Stimulated activated CD4-positive, alpha-beta T cell treated with anti-CD3 and anti-CD28 coated beads, Interleukin-12 subunit alpha, Interleukin-12 subunit beta, amount 100 ng/mL, for 4 hours (primary cell): ENCODE measurements around the gene SLCO2A1.

ENCODE experiments used
- DNase-seq: peaks from one replicate; pipeline ENCODE4 v3.0.0-alpha.2; 2020

Gene SLCO2A1

DNA sequence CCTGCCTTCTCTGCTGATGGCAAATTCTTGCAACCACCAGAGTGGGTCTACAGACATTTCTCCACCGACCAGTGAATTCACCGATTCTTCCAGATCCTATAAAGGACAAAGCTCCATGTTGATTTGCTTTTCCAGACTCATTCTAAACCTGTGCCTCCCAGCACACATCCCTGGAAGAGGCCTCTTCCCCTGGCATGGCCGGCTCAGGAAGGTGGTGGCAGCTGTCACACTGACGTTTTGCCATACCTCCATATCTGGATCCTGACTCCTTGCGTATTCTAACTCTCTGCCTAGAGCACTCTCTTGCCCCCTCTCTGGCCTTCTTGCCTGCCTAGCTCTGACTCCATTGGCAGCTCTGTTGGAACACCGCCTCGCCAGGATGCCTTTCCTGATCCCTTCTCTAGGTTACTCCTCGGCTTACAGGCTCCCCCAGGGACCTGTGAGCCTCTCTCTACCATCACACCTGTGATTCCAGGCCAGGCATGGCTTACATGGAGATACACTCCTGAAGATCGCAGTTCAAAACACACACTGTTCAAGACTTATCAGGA is 31.0 kb downstream of the SLCO2A1 start:
- DNase-seq = no peak

DNA sequence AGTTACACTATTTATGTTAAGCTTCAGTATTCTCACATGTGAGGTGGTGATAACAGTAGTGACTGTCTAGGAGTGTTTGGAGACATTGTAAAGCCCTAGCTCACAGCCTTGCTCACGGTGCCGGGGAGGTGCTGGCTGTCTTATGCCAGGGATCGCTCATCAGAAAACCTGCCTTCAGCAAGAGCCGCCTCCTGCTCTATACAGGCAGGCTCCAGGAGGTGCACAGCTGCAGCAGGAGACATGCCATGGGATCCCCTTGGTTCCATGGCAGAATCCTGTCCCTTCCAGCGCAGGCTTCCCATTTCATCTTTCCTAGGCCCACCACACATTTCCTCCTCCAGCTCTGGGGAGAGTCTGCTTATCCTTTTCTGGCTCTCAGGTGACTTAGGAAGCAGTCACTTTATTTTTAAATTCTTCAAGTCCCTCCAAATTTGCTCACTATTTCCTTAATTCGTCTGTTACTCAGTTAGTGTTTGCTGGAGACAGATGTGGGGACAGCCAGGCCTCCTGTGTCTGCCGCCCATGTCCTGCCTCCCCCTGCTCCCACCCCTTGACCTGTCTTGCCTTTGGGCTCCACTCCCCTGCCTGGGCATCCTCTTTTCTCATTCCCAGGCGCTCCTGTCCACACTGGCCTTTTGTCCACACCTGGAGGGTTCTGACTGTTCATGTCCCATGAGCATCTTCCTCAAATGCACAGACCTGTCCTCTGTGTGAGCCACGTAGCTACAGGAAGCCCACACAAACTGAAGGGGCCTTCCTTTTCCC is 31.7 kb downstream of the SLCO2A1 start:
- DNase-seq = no peak

- no peak for DNase-seq
These were observed 32.7 kb downstream of the SLCO2A1 start for GRCh38 chr3:133996996-133997395.

- DNase-seq = no peak
These were observed 33.5 kb downstream of the SLCO2A1 start for GRCh38 chr3:133996251-133996661.

- DNase-seq = no peak
These were observed 34.5 kb downstream of the SLCO2A1 start for GRCh38 chr3:133995264-133995663.

DNA sequence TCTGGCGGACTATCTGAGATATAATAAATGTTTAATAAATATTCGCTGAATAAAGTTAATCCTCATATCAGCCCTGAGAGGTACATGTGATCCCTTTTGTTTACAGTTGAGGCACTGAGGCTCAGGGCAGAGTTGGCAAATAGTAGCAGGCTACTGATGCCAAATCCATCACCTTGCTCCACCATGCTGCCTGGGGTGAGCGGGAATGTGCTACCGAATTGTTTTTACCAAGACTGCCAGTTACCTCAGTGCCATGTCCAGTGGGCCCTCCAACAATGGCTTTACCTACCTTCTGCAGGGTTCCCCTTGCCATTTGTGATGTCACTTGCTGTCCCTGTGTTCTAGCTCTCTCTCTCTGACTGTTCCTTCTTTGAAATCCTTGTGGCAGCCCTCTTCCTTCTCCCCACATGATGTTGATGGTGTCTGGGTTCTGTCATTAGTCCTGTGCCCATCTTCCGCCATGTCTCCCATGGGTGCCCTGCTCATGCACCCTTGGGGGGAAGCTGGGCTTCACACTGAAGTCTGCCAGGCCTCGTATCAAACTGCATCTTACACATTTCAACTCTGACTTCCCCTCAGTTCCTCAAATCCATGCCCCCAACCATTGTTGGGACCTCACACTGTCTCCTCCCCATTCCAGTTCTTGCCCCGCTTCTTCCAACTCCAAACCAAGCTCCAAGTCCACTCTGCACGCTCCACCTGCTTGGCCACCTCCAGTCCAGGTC is 35.4 kb downstream of the SLCO2A1 start:
- no peak for DNase-seq

DNA sequence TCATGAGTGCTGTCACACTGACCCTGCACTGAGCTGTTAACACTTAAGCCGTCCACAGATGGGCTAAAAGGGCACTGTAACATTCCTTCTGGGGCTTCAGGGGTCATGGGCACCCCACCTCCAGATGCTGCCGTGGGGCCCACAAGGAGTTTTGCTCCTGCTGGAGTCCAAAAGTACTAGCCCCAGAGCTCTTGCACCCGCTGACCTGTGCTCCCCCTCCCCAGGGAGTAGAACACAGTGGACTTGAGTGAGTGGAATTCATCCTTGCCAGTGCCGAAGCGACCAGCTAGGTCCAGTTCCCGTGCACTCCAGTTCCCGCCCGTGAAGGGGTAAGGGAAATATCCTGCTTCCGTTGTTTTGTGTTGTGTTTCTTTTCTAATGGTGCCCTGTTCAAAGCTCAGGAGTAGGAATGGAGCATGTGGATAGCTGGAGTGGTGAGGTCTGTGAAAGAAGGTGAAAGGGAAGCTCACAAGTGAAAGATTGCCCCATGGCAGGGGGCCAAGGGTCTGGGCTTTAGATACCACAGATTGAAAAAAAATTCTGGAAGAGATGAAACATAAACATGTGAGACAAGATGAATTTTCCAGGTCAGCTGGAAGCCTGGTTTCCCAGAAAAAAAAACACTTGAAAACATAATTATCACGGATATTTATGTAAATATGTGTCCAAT is 36.6 kb downstream of the SLCO2A1 start:
- no peak for DNase-seq

DNA sequence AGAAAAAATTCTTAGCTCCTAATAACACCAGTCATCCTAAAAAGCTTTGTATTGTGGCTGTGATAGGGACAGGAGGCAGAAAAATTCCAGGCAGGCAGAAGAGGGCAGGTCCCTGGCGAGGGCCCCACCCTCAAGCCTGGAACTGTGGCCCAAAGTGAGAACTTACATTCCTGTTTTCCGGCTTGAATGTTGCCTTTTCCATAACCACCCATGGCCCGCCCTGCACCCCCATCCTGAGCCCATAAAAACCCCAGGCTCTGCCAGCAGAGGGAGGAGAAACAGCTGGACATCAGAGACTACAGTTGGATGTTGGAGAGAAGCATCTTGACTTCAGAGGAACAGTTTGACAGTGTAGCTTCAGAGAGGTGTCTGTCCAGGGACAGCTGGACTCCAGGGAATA is 37.3 kb downstream of the SLCO2A1 start:
- DNase-seq = no peak

GRCh38 chr3:133991637-133992036 is 38.1 kb downstream of the SLCO2A1 start:
- no peak for DNase-seq

- DNase-seq = no peak
These were observed 38.5 kb downstream of the SLCO2A1 start for GRCh38 chr3:133991209-133991608.

DNA sequence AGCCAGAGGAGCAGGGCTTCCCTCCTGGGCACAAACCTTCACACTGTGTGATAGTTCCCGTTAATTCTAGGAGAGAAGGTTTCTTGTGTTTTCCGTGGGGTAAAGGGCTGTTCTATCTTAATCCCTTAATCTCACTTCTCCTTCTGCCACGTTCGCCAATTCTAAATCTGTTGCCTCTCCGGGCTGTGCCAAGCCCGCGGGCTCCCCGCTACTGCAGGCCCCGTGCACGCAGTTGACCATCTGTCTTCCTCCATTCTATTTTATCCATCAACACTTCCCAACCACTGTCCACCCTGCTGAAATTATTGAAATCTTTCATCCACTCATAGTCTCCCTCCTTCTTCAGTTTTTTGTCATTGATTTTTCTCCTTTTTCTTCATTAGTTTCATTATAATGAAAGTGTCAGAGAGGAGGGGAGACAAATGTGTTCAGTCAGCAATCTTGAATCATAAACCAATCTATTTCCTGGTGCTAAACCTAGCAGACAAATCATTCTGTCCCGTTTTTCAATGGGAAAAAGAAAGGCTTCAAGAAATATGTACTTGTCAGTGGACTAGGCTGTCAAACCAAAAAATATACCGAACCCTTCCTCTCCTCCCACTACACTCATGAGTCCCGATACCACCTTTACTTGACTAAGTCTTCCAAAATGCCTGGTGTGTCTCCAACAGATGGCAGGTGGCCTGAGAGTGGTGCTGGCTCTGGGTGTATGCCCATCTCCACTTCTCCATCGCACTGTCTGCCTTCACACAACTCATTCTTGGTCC is 39.6 kb downstream of the SLCO2A1 start:
- no peak for DNase-seq

- DNase-seq = no peak
These were observed 41.0 kb downstream of the SLCO2A1 start for GRCh38 chr3:133988631-133989161.

DNA sequence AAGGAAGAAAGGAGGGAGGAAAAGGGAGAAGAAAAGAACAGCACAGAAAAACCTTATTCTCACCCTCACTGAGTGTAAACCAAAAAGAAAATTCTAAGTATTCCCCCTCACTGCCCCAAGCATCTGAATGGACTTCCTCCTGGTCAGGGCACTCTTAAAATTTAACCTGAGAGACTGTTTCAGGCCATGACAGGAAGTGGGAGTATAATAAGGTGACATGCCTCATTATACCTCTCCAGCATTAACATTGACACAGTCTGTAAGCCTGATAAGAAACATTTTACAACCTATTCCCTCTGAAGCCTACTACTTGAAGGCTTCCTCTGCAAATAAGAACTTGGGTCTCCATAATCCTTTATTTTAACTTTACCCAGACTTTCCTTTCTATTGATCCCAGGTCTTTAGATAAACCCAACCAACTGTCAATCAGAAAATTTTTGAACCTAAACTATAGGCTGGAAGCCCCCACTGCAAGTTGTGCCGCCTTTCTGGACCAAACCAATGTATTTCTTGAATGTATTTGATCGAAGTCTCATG is 41.7 kb downstream of the SLCO2A1 start:
- DNase-seq = no peak

GRCh38 chr3:133987136-133987535 is 42.6 kb downstream of the SLCO2A1 start:
- no peak for DNase-seq

DNA sequence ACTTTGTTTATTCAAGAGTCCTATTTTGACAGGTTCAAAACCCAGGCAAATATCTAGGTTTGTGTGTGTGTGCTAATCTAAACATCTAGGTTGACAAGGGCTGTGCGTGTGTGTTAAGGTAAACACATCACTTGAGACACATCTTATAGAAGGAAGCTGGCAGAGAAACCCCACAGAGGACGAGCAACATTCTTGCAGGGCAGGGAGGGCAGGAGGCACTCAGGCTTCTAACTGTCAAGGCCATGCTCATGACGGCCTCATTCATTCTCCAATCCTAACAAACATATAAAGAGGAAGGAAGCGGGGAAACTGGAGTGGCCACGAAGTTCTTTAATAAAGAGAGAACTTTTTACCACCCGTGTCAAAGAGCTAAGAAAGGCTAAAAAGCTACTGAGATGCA is 43.4 kb downstream of the SLCO2A1 start:
- no peak for DNase-seq

DNA sequence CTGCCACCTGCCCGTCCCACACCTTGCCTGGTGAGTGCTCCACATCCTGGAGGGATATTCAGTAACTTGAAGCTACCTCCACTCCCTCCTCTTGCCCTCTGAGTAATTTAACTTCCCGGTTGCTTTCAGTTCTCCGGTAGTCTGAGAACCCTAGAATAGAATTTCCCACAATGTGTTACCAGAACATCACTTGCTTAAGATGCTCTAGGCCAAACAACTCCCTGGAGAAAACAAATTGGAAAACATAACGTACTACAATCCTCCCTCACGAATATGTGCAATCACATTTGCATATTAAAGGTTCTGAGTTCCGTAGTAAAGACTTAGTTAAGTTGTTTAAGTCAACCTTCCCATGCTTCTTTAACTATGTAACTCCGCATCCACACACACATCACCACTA is 44.8 kb downstream of the SLCO2A1 start:
- DNase-seq = no peak

GRCh38 chr3:133983576-133984560 is 45.9 kb downstream of the SLCO2A1 start:
- DNase-seq = no peak

- DNase-seq = no peak
These were observed 46.6 kb downstream of the SLCO2A1 start for GRCh38 chr3:133983126-133983525.

DNA sequence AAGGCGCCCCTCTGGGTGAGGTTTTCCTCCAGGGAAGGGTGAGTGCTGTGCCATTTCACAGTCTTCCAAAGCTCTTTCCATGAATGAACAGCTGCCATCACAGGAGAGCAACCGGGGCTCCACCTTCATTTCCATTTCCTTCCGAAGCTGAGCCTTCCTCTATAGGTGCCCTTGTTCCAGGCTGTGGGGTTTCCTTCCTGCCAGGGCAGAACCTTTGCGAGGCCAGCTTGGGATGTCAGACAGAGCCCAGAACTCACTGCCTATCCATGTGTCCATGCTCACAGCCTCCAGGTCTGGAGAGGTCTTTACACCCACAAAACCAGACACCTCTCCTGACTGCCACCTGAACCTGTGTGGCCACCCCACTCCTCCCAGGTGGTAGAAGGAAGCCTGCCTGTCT is 49.2 kb downstream of the SLCO2A1 start:
- DNase-seq = no peak

GRCh38 chr3:133980035-133980434 is 49.7 kb downstream of the SLCO2A1 start:
- no peak for DNase-seq

- no peak for DNase-seq
These were observed 50.2 kb downstream of the SLCO2A1 start for GRCh38 chr3:133979553-133979952.
